B cell (primary cell): ENCODE data around the gene EGFL7.

ENCODE experiments used
- EZH2 ChIP-seq: IDR thresholded peaks from 2 replicates; pipeline ENCODE4 v1.6.1; 2012; ENCODE audit warnings: borderline replicate concordance, low read depth, mild to moderate bottlenecking, moderate library complexity, low read length; ENCODE audit not compliant: insufficient read depth, poor library complexity, severe bottlenecking
- TF ChIP-seq, protein P1 (sequence below): fragments of 200-600 bp; IDR thresholded peaks from one replicate; pipeline ENCODE4 v1.8.0; 2022; ENCODE audit warnings: antibody characterized with exemption, mild to moderate bottlenecking

DNA sequence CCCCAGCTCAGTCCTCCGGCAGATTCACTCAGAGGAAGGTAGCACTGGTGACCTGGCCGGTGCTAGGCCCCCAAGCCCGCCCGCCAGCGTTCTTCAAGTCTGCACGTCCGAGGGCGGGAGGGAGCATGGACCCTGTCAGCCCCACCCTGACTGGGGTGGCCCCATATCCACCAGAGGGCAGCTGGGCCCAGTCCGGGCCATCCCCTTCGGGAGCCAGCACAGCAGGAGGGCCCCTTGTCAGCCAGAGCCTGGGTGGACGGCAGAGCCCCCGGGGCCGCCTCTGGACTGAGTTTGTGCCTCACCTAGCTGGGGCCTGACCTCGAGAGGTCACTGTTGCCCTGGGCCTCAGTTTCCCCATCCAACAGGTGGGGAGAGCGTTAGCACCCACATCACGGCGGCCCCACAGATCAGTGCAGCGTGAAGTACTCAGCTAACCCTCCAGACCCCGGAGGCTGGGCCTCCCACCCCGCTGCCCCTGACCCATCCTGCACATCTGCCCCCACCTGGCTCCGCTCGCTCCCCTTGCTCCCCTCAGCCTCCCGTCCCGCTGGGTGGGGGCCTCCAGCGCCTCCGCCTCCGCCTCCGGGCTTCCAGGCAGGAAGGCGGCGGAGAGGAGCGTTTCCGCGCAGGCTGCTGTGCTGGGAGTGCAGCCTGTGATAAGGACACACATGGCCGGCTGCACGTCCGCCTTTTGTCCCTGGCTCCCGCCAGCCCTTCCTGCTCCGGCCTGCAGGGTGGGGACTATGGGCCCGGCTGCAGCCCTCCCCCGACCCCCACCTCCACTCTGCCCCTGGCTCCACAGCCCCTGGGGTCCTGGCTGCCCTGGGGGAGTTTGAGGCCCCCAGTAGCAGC lies 16.6 kb upstream of the EGFL7 start:
- TF ChIP-seq EZH2 = no peak
- TF ChIP-seq, protein P1, sequence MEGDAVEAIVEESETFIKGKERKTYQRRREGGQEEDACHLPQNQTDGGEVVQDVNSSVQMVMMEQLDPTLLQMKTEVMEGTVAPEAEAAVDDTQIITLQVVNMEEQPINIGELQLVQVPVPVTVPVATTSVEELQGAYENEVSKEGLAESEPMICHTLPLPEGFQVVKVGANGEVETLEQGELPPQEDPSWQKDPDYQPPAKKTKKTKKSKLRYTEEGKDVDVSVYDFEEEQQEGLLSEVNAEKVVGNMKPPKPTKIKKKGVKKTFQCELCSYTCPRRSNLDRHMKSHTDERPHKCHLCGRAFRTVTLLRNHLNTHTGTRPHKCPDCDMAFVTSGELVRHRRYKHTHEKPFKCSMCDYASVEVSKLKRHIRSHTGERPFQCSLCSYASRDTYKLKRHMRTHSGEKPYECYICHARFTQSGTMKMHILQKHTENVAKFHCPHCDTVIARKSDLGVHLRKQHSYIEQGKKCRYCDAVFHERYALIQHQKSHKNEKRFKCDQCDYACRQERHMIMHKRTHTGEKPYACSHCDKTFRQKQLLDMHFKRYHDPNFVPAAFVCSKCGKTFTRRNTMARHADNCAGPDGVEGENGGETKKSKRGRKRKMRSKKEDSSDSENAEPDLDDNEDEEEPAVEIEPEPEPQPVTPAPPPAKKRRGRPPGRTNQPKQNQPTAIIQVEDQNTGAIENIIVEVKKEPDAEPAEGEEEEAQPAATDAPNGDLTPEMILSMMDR = no peak
